Urothelium cell line (cell line): ENCODE data around the gene PI3.

Source experiments
- DNase-seq: peaks from one replicate; pipeline ENCODE4 v3.0.0; 2011; ENCODE audit warnings: low spot score, mixed read lengths
- FAIRE-seq: peaks from 2 replicates; lab custom pipeline; 2011; peaks lifted over from hg19 to GRCh38; lab: Jason Lieb, UNC

PI3 gene

DNA sequence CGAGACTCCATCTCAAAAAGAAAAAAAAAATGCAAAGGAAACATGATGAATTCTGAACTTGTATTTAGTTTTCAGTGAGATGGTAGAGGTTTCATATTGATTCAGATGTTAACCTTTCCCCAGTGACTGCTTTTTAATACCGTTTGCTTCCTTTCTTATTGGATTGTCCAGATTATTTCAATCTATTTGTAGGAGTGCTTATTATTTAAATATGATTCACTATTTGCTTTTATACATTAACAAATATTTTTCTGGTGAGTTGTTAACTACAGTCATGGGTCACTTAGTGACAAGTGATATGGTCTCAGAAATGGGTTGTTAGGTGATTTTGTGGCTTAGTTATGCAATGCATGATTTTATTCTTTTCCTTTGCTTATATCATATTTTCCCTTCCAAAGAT is 8.4 kb downstream of the PI3 start:
- DNase-seq, result no peak
- FAIRE-seq, result no peak

- no peak for FAIRE-seq
These were observed 13.0 kb downstream of the PI3 start for GRCh38 chr20:45187693-45188092.

GRCh38 chr20:45189067-45189609 is 14.4 kb downstream of the PI3 start:
- peak; percentile 76 for FAIRE-seq
- DNase-seq, result no peak

More at GRCh38 chr20:45187693-45188092, 13.0 kb downstream of the PI3 start:
- DNase-seq, result no peak

DNA sequence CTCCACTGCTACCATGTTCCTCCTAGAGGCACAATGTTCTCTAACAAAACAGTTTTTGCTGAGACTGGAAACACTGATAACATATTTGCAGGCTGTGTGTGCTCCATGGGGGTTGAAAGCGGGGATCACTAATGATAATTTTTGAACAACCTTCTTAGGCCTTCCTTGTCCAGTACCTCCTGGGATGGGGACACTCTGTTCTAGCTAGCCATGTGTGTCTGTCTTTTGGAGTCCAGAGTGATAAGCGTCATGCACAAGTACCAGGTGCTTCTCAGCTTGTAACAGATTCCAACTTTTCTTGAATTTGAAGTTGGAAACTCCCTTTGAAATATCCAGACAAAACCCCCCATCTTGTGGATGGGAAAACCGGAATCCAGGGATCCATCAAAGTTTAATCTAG is 15.2 kb downstream of the PI3 start:
- no peak for FAIRE-seq
- no peak for DNase-seq

DNA sequence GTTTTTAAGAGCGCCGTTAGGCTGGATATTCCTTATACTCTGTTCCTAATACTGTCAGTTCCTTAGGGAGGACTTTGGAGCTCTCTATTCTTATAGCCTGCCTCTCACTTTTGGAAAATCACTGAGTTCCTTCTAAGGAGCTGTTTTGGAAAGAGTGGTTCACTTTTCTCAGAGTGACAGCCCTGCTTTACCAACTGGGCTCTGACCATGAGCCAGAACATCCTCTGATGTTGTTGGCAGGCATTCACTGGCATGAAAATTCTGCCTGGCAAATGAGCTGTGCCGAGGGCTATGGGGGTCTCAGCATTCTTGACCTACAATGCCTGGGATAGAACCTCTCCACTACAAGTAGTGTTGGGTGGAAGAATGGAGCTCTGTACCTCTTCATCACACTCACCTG is 17.2 kb downstream of the PI3 start:
- FAIRE-seq (no peak), DNase-seq (no peak)

- no peak for FAIRE-seq
- DNase-seq, result no peak
These were observed 18.6 kb downstream of the PI3 start for GRCh38 chr20:45193331-45193730.

GRCh38 chr20:45206725-45207124 is 32.0 kb downstream of the PI3 start, which contains the start of gene SEMG1:
SEMG1 (plus strand) TSS chr20:45207033; CDS start chr20:45207054, 21 bp downstream.
- DNase-seq (no peak), FAIRE-seq (peak; percentile 44)

DNA sequence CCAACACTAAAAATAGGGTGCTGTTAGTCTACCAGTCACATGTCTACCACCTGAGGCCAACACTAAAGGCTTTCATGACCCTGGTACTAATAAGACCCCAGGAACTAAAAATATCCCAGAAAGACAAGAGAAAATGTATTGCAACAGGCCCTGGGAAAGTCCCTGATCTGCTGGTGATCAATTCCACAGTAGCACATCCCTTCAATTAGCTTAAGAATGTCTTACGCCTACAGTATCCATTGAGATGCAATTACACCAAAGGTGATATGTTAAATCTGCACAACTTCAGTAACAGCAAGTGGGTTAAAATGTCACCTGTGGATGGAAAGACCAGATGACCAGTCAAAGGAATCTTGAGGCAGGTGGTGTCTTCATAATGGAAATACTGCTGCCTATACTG is 35.2 kb downstream of the PI3 start:
- FAIRE-seq, result no peak
- no peak for DNase-seq

DNA sequence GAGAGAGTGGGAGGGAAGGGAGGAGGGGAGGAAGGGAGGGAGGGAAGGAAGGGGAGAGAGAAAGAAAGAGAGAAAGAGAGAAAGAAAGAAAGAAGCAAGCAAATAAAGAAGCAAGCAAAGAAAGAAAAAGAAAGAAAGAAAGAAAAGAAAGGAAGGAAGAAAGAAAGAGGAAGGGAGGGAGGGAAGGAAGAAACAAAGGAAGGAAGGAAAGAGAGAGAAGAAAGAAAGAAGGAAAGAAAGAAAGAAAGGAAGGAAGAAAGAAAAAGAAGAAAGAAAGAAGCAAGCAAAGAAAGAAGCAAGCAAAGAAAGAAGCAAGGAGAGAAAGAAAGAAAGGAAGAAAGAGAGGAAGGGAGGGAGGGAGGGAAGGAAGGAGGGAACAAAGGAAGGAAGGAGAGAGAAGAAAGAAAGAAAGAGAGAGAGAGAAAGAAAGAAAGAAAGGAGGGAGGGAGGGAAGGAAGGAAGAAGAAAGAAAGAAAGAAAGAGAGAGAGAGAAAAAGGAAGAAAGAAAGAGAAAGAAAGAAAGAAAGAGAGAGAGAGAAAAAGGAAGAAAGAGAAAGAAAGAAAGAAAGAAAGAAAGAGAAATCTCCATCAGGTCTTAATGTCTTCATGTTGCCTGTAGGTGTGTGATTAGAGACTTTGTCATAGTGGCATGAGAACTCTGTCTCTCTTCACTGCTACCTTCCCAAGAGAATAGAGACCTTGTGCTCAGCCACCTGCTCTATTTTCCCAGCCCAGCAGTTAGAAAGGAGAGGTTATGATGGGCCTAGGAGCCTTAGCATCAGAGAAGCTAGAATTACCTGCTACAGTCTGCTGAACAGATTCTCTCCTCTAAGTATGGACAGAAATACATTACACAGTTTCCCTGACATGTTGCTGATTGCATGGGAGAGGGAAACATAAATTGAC is 37.1 kb downstream of the PI3 start:
- FAIRE-seq (no peak), DNase-seq (no peak)

DNA sequence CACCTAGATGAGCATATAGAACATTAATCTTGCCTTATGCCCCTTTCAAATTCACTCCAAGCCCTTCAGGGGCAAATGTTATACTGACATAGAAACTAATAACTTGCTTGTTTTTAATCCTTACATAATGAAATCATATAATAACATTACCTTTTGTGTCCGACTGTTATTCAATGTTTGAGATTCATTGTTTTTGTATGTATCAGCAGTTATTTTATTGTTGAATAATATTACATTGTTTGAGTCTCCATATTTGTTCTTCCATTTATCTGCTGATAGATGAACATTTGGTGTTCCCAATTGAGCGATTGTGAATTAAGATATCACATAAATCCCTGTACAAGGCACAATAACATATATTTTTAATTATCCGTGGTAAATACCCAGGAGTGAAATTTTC is 38.1 kb downstream of the PI3 start:
- DNase-seq (no peak), FAIRE-seq (no peak)

- no peak for FAIRE-seq
- DNase-seq, result no peak
These were observed 43.4 kb downstream of the PI3 start for GRCh38 chr20:45218124-45218523.

DNA sequence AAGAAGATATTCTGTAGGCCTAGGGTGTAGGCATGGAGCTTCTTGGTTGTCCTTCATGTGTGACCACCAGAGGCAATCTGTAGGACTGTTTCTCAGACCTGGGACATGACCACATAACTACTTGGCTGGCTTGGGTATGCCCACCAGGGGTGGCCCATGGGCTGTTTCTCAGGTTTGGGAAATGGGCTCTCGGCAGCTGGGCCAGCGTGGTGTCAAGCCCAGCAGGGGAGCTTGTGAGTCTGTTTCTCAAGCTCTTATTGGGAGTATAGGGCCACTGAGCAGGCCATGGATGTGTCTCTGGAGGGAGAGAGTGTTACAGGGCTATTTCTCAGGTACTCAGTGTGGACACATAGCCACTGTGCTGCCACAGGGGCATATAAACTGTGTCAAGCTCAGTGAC is 43.9 kb downstream of the PI3 start:
- FAIRE-seq (peak; percentile 58), DNase-seq (no peak)

DNA sequence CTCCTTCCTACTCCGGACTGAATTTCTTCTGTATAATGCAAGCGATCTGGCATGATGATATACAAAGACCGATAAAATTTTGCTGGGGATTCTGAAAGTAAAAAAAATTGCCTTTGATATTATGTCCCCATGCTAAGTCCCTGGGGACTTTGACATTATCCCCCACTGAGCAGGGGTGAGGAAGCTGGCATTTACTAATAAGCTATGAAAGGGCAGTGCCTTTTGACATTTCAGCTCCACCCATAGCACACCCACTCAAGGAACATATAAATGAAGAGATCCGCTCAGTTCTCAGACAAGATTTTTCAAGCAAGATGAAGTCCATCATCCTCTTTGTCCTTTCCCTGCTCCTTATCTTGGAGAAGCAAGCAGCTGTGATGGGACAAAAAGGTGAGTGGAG is 46.4 kb downstream of the PI3 start, which contains the start of gene SEMG2:
Gene SEMG2, plus strand, starts transcription at position 298 of the 400 bp plus-strand sequence. Its CDS starts 17 bp downstream, at position 315.
- FAIRE-seq (no peak), DNase-seq (no peak)

DNA sequence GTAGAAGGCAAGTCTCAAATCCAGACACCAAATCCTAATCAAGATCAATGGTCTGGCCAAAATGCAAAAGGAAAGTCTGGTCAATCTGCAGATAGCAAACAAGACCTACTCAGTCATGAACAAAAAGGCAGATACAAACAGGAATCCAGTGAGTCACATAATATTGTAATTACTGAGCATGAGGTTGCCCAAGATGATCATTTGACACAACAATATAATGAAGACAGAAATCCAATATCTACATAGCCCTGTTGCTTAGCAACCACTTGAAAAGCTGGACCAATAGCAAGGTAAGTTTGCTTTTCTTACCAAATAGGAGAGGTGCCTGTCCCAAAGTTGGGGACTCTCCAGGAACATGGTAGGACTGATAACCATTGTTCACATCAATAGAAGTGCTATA is 48.4 kb downstream of the PI3 start:
- DNase-seq (no peak), FAIRE-seq (peak; percentile 90)
